ENCODE results near the gene MNAT1. TPM values are rescaled to one million over a fixed set of nuclear protein-coding genes. Genes with fewer than 3 reads are reported as not detected.

Gene MNAT1
- total and polyA plus RNA-seq, 9 of the 15 experiments (the other 6 are each of a cell fraction or from before 2014, with no cell fraction given): 37.8 to 83.3 (median 60.4) TPM

DNA sequence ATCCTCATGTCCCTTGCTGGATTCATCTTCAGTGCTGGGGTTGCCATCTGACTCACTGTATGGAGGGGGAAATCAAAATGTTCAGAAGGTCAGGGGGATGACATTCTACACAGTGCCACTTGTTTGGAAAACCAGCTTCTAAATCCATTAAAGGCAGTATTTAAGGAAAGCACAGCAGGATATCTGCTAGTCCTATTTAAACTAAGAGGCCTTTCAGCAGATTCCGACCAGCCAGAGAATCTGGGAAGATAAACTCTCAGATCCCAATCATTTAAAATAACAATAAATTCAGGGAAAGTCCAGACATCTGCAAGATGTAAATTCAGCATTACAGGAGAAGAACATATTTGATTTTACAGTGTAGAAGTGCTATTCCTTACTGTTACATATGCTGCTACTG is 14.2 kb upstream of the MNAT1 start:
- peaks cover 48% of the 10 kb centered on the region for H3K79me2 ChIP-seq (ENCODE audit: control insufficient read depth, insufficient read depth, low read length)
- H3K9me1 ChIP-seq (ENCODE audit: control insufficient read depth, insufficient read depth, low read length): no peaks in the 10 kb centered on the region
- H3K4me1 ChIP-seq (replicated peaks in 1 of 2; ENCODE audit: control insufficient read depth in 2 of 2, insufficient read depth in 2 of 2, low read length in 2 of 2): peaks cover 3 to 27% of the 10 kb centered on the region in 2 experiments; a peak in 4 of 5 replicates
- BruUV-seq (replicated peaks): TSS peak; percentile 17
- DNase-seq (ENCODE audit: extremely low read depth in 1 of 4, low spot score in 3 of 4) (no peak), FAIRE-seq (no peak), ATAC-seq (no peak)
- TF ChIP-seq ZNF830 (CRISPR knock-in tag; IDR thresholded peaks at IDR 0.05) (no peak), KLF13 (tag; IDR thresholded peaks at IDR 0.05; ENCODE audit: borderline replicate concordance, low read depth) (no peak), NFIX (CRISPR knock-in tag; IDR thresholded peaks at IDR 0.05; ENCODE audit: low read depth) (no peak), GABPB1 (CRISPR knock-in tag; IDR thresholded peaks at IDR 0.05) (no peak), RAD51 (IDR thresholded peaks at IDR 0.05; ENCODE audit: borderline replicate concordance, low read depth) (no peak), NCOA1 (IDR thresholded peaks at IDR 0.05; ENCODE audit: low read depth) (no peak), HCFC1 (IDR thresholded peaks at IDR 0.05; ENCODE audit: low read depth, low read length) (no peak), HDAC3 (IDR thresholded peaks at IDR 0.05; ENCODE audit: borderline replicate concordance, partially characterized antibody) (no peak)
- TF ChIP-seq, protein P1, sequence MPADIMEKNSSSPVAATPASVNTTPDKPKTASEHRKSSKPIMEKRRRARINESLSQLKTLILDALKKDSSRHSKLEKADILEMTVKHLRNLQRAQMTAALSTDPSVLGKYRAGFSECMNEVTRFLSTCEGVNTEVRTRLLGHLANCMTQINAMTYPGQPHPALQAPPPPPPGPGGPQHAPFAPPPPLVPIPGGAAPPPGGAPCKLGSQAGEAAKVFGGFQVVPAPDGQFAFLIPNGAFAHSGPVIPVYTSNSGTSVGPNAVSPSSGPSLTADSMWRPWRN (IDR thresholded peaks at IDR 0.05; ENCODE audit: low read depth): no peak
- TF ChIP-seq, protein P2, sequence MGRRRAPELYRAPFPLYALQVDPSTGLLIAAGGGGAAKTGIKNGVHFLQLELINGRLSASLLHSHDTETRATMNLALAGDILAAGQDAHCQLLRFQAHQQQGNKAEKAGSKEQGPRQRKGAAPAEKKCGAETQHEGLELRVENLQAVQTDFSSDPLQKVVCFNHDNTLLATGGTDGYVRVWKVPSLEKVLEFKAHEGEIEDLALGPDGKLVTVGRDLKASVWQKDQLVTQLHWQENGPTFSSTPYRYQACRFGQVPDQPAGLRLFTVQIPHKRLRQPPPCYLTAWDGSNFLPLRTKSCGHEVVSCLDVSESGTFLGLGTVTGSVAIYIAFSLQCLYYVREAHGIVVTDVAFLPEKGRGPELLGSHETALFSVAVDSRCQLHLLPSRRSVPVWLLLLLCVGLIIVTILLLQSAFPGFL (CRISPR knock-in tag; IDR thresholded peaks at IDR 0.05): no peak
- H3K9ac ChIP-seq (ENCODE audit: insufficient read depth in 1 of 2, low read depth in 2 of 2, low read length in 2 of 2): no peak overlapping the region
- in situ Hi-C loops (cut with MboI) (no loop called here), intact Hi-C loops (cut with micrococcal nuclease) (loop anchor here (5.0 kb wide), 2 partner anchors 267 to 307 kb away; no protein-coding TSS in a partner anchor)
- 0 out of 2 replicates have a peak, but pooled peaks cover 4% of the 10 kb centered on the region for H4K20me1 ChIP-seq (replicated peaks; ENCODE audit: control insufficient read depth, insufficient read depth, low read length)
- H3K27ac ChIP-seq (ENCODE audit: extremely low read depth, low read depth, low read length): no peak overlapping the region
- no peak overlapping the region for H2AFZ ChIP-seq (ENCODE audit: low read depth, low read length)
- no peaks in the 10 kb centered on the region for H3K27me3 ChIP-seq (ENCODE audit: control insufficient read depth in 2 of 2, insufficient read depth in 2 of 2, low read length in 2 of 2)
- ChIA-PET POLR2A (interaction anchor here (0.8 to 1.2 kb wide), 3 partner anchors 8 to 118 kb away, joined by 3 to 6 read pairs (median 4); no protein-coding TSS in a partner anchor), CTCF (ENCODE audit: low intra/inter-chr PET ratio) (no interaction called here)
- no peaks in the 10 kb centered on the region for H3K9me3 ChIP-seq (replicated peaks; ENCODE audit: control insufficient read depth, insufficient read depth, low read depth, low read length)
- 92% methylated on average over 1 of the region's 1 CpG for WGBS (ENCODE audit: insufficient coverage, low coverage, missing lambda C conversion rate)
- H3K36me3 ChIP-seq (ENCODE audit: control insufficient read depth, insufficient read depth, low read length): peaks cover 44% of the 10 kb centered on the region
- no peak overlapping the region for H3K4me2 ChIP-seq (ENCODE audit: insufficient read depth, low read length)
- H3K4me3 ChIP-seq: no peak overlapping the region

Measured in K562 (cell line).